Measurements from ENCODE around the gene CSF1. TPM values are rescaled to one million over a fixed set of nuclear protein-coding genes. Genes with fewer than 3 reads are reported as not detected.

Gene CSF1
- total RNA-seq, 4 donors from 2014 or later, result 9.7 to 41.9 (median 22.0) TPM

- H3K4me3 ChIP-seq (ENCODE audit: low read depth, poor library complexity, severe bottlenecking), result no peak overlapping the region
- WGBS, 2 donors, result 44 to 58% methylated on average over 10 of the region's 10 CpGs
- intact Hi-C loops (cut with DNase I; ENCODE audit: low total_unique reads), result no loop called here
- no peak for TF ChIP-seq CTCF (IDR thresholded peaks at IDR 0.05)
- no peak for TF ChIP-seq POLR2A (IDR thresholded peaks at IDR 0.05)
- DNase-seq (ENCODE audit: low spot score in 2 of 2), result peak in 1 of 2 donors; percentile 94
Observed at GRCh38 chr1:109931189-109931731, 20.6 kb downstream of the CSF1 start.

GRCh38 chr1:109931911-109932636, 21.4 kb downstream of the CSF1 start:
- TF ChIP-seq CTCF (IDR thresholded peaks at IDR 0.05), result no peak
- TF ChIP-seq POLR2A (IDR thresholded peaks at IDR 0.05), result no peak
- 100% methylated on average over 3 of the region's 3 CpGs for WGBS, 2 donors
- DNase-seq (ENCODE audit: low spot score in 2 of 2), result peak in 1 of 2 donors; percentile 36
- H3K4me3 ChIP-seq (ENCODE audit: low read depth, poor library complexity, severe bottlenecking), result no peak overlapping the region
- intact Hi-C loops (cut with DNase I; ENCODE audit: low total_unique reads), result no loop called here

GRCh38 chr1:109932679-109933078, 22.0 kb downstream of the CSF1 start:
- 94 to 96% methylated on average over 5 of the region's 5 CpGs for WGBS, 2 donors
- TF ChIP-seq POLR2A (IDR thresholded peaks at IDR 0.05), result no peak
- no peak for TF ChIP-seq CTCF (IDR thresholded peaks at IDR 0.05)
- H3K4me3 ChIP-seq (ENCODE audit: low read depth, poor library complexity, severe bottlenecking), result no peak overlapping the region
- intact Hi-C loops (cut with DNase I; ENCODE audit: low total_unique reads), result no loop called here
- DNase-seq (ENCODE audit: low spot score in 2 of 2), result peak in 1 of 2 donors; percentile 56

- intact Hi-C loops (cut with DNase I; ENCODE audit: low total_unique reads), result no loop called here
- TF ChIP-seq POLR2A (IDR thresholded peaks at IDR 0.05), result no peak
- no peak for TF ChIP-seq CTCF (IDR thresholded peaks at IDR 0.05)
- H3K4me3 ChIP-seq (ENCODE audit: low read depth, poor library complexity, severe bottlenecking), result no peak overlapping the region
- 50 to 63% methylated on average over 10 of the region's 10 CpGs for WGBS, 2 donors
- DNase-seq (ENCODE audit: low spot score in 2 of 2), result peak in 1 of 2 donors; percentile 84
Observed at GRCh38 chr1:109933856-109934711, 23.4 kb downstream of the CSF1 start.

GRCh38 chr1:109935451-109935900, 24.8 kb downstream of the CSF1 start:
- no peak for TF ChIP-seq POLR2A (IDR thresholded peaks at IDR 0.05)
- TF ChIP-seq CTCF (IDR thresholded peaks at IDR 0.05), result no peak
- intact Hi-C loops (cut with DNase I; ENCODE audit: low total_unique reads), result no loop called here
- WGBS, 2 donors, result 74% methylated on average over 4 of the region's 4 CpGs
- H3K4me3 ChIP-seq (ENCODE audit: low read depth, poor library complexity, severe bottlenecking), result no peak overlapping the region
- DNase-seq (ENCODE audit: low spot score in 2 of 2), result peak in 1 of 2 donors; percentile 36
